Activated CD8-positive, alpha-beta T cell treated with anti-CD3 and anti-CD28 coated beads for 36 hours (primary cell): ENCODE data around the gene TNFRSF13B. TPM values are rescaled to one million over a fixed set of nuclear protein-coding genes. Genes with fewer than 3 reads are reported as not detected.
"Not testable (repeated sequence)": the region's sequence is repeated elsewhere in the genome, so short reads cannot be mapped to it uniquely, and the experiment has no call there.

Experiments
- ATAC-seq: fragments of 200-7000 bp; cut with Tn5 transposase; one replicate; pipeline ENCODE4 v1.10.0; 2021; ENCODE audit warnings: mild to moderate bottlenecking, moderate library complexity
- CTCF ChIA-PET: fragments of 350-600 bp; sonication (Branson Sonifier 250); formaldehyde crosslinking; loops from one replicate; lab custom pipeline; 2021; ENCODE audit warnings: antibody characterized with exemption; lab: Charles Lee
- POLR2A ChIA-PET: fragments of 350-600 bp; sonication (Branson Sonifier 250); formaldehyde crosslinking; loops from one replicate; lab custom pipeline; 2021; ENCODE audit warnings: antibody characterized with exemption; lab: Charles Lee
- DNase-seq: peaks from one replicate; pipeline ENCODE4 v3.0.0-alpha.2; 2020
- H3K27ac Mint-ChIP-seq: one replicate; pipeline ENCODE4 v1.8.0; 2021; ENCODE audit warnings: mild to moderate bottlenecking, mixed read lengths
- H3K27me3 Mint-ChIP-seq: one replicate; pipeline ENCODE4 v1.8.0; 2021; ENCODE audit warnings: mixed read lengths
- H3K36me3 Mint-ChIP-seq: one replicate; pipeline ENCODE4 v1.8.0; 2021; ENCODE audit warnings: low read depth, mixed read lengths
- H3K4me1 Mint-ChIP-seq: one replicate; pipeline ENCODE4 v1.8.0; 2021; ENCODE audit warnings: low read depth, mixed read lengths
- H3K4me3 Mint-ChIP-seq: one replicate; pipeline ENCODE4 v1.8.0; 2021; ENCODE audit warnings: mild to moderate bottlenecking, moderate library complexity, mixed read lengths
- H3K9me3 Mint-ChIP-seq: one replicate; pipeline ENCODE4 v1.8.0; 2021; ENCODE audit warnings: mixed read lengths
- CTCF ChIP-seq: fragments of 200-600 bp; IDR thresholded peaks from one replicate; pipeline ENCODE4 v1.8.0; 2022; ENCODE audit warnings: antibody characterized with exemption, mild to moderate bottlenecking
- intact Hi-C: fragments of 100-400 bp; cut with micrococcal nuclease; formaldehyde crosslinking; loops from one replicate; pipeline ENCODE4 v1.10.0; 2022
- total RNA-seq, 2 experiments: library from RNA; stranded (reverse); gene quantifications; one replicate each; pipeline ENCODE4 v1.2.3, GENCODE V29; 2021

TNFRSF13B gene
- total RNA-seq, 2 experiments from 2014 or later = not detected

GRCh38 chr17:16975744-16976625, 4.1 kb upstream of the TNFRSF13B start:
- H3K36me3 Mint-ChIP-seq = no peaks in the 10 kb centered on the region
- ATAC-seq (no peak), DNase-seq (no peak)
- H3K9me3 Mint-ChIP-seq = no peaks in the 10 kb centered on the region
- H3K4me3 Mint-ChIP-seq = no peak overlapping the region
- CTCF ChIA-PET = interaction anchor here (0.9 to 1.5 kb wide), 2 partner anchors 12 to 16 kb away, joined by 3 to 9 read pairs; no protein-coding TSS in a partner anchor
- H3K27me3 Mint-ChIP-seq = no peaks in the 10 kb centered on the region
- peak overlapping the region; percentile 73 for H3K27ac Mint-ChIP-seq
- POLR2A ChIA-PET = interaction anchor here (1.6 kb wide), 1 partner anchor 10 kb away, joined by 5 read pairs; no protein-coding TSS in a partner anchor
- intact Hi-C loops = no loop called here
- TF ChIP-seq CTCF = no peak
- peaks cover 15% of the 10 kb centered on the region for H3K4me1 Mint-ChIP-seq

GRCh38 chr17:16975277-16975651, 3.3 kb upstream of the TNFRSF13B start:
- intact Hi-C loops = no loop called here
- CTCF ChIA-PET = interaction anchor here (1.5 to 2.0 kb wide), 2 partner anchors 16 kb away, joined by 9 to 11 read pairs; no protein-coding TSS in a partner anchor
- no peak for TF ChIP-seq CTCF
- POLR2A ChIA-PET = interaction anchor here (1.6 kb wide), 1 partner anchor 11 kb away, joined by 5 read pairs; no protein-coding TSS in a partner anchor
- no peaks in the 10 kb centered on the region for H3K27me3 Mint-ChIP-seq
- no peak overlapping the region for H3K4me3 Mint-ChIP-seq
- peaks cover 15% of the 10 kb centered on the region for H3K4me1 Mint-ChIP-seq
- H3K9me3 Mint-ChIP-seq = no peaks in the 10 kb centered on the region
- no peaks in the 10 kb centered on the region for H3K36me3 Mint-ChIP-seq
- no peak for ATAC-seq
- no peak overlapping the region for H3K27ac Mint-ChIP-seq
- DNase-seq = no peak

GRCh38 chr17:16974569-16975276, 2.8 kb upstream of the TNFRSF13B start:
- POLR2A ChIA-PET = no interaction called here
- CTCF ChIA-PET = interaction anchor here (2.0 kb wide), 1 partner anchor 17 kb away, joined by 11 read pairs; no protein-coding TSS in a partner anchor
- ATAC-seq = no peak
- H3K27me3 Mint-ChIP-seq = no peaks in the 10 kb centered on the region
- no peaks in the 10 kb centered on the region for H3K9me3 Mint-ChIP-seq
- H3K27ac Mint-ChIP-seq = no peak overlapping the region
- no peak for TF ChIP-seq CTCF
- intact Hi-C loops = no loop called here
- peaks cover 15% of the 10 kb centered on the region for H3K4me1 Mint-ChIP-seq
- no peak overlapping the region for H3K4me3 Mint-ChIP-seq
- no peaks in the 10 kb centered on the region for H3K36me3 Mint-ChIP-seq
- no peak for DNase-seq

GRCh38 chr17:16973760-16974540, 2.0 kb upstream of the TNFRSF13B start:
- POLR2A ChIA-PET = no interaction called here
- no peak for ATAC-seq
- Mint-ChIP-seq H3K27me3 (peaks cover 2% of the 10 kb centered on the region), H3K4me1 (peaks cover 15% of the 10 kb centered on the region), H3K27ac (no peak overlapping the region), H3K4me3 (no peak overlapping the region), H3K9me3 (no peaks in the 10 kb centered on the region), H3K36me3 (no peaks in the 10 kb centered on the region)
- CTCF ChIA-PET = interaction anchor here (2.0 kb wide), 1 partner anchor 18 kb away, joined by 11 read pairs; no protein-coding TSS in a partner anchor
- DNase-seq = no peak
- intact Hi-C loops = no loop called here
- no peak for TF ChIP-seq CTCF

- H3K27ac Mint-ChIP-seq, H3K4me3 Mint-ChIP-seq, DNase-seq, ATAC-seq, intact Hi-C loops, POLR2A ChIA-PET, H3K9me3 Mint-ChIP-seq, H3K36me3 Mint-ChIP-seq, H3K27me3 Mint-ChIP-seq: not testable (repeated sequence)
- peaks cover 15% of the 10 kb centered on the region for H3K4me1 Mint-ChIP-seq
- CTCF ChIA-PET = interaction anchor here (2.0 kb wide), 1 partner anchor 19 kb away, joined by 11 read pairs; no protein-coding TSS in a partner anchor
Observed at GRCh38 chr17:16973043-16973442, 1.1 kb upstream of the TNFRSF13B start.
